HepG2 (cell line): ENCODE data around the gene SLC26A4. TPM values are rescaled to one million over a fixed set of nuclear protein-coding genes. Genes with fewer than 3 reads are reported as not detected.

ENCODE experiments used
- CBFB ChIP-seq: sonication (generic); formaldehyde crosslinking; IDR thresholded peaks from 2 replicates; pipeline ENCODE4 v1.4.0; 2020; ENCODE audit warnings: missing genetic modification reagents
- HMG20B ChIP-seq: conservative IDR thresholded peaks from 2 replicates; pipeline ENCODE4 v1.6.1; 2016; ENCODE audit warnings: missing genetic modification reagents, missing compliant biosample characterization
- HOXA7 ChIP-seq: sonication (generic); formaldehyde crosslinking; IDR thresholded peaks from 2 replicates; pipeline ENCODE4 v1.8.1; 2022; ENCODE audit warnings: mild to moderate bottlenecking, missing genetic modification reagents, moderate library complexity
- ISX ChIP-seq: sonication (generic); formaldehyde crosslinking; conservative IDR thresholded peaks from 2 replicates; pipeline ENCODE4 v1.5.0; 2020; ENCODE audit warnings: missing genetic modification reagents
- KLF6 ChIP-seq: IDR thresholded peaks from 2 replicates; pipeline ENCODE4 v1.8.0; 2016; ENCODE audit warnings: missing biosample characterization, missing genetic modification reagents
- MYNN ChIP-seq: sonication (generic); formaldehyde crosslinking; IDR thresholded peaks from 2 replicates; pipeline ENCODE4 v1.4.0; 2020; ENCODE audit warnings: mild to moderate bottlenecking, low read depth, missing genetic modification reagents
- NAIF1 ChIP-seq: sonication (generic); formaldehyde crosslinking; IDR thresholded peaks from 2 replicates; pipeline ENCODE4 v1.5.0; 2020; ENCODE audit warnings: mild to moderate bottlenecking, missing genetic modification reagents, borderline replicate concordance
- NCOA5 ChIP-seq: sonication (generic); formaldehyde crosslinking; IDR thresholded peaks from 2 replicates; pipeline ENCODE4 v1.4.0; 2020; ENCODE audit warnings: missing genetic modification reagents
- PAF1 ChIP-seq: IDR thresholded peaks from 2 replicates; pipeline ENCODE4 v1.6.1; 2016; ENCODE audit warnings: missing genetic modification reagents, missing compliant biosample characterization
- PRPF4 ChIP-seq: fragments of 200-400 bp; formaldehyde crosslinking; IDR thresholded peaks from 2 replicates; pipeline ENCODE4 v1.6.1; 2016; ENCODE audit warnings: low read length, low read depth; ENCODE audit not compliant: poor library complexity, severe bottlenecking
- RFXAP ChIP-seq: sonication (generic); formaldehyde crosslinking; IDR thresholded peaks from 2 replicates; pipeline ENCODE4 v1.4.0; 2020; ENCODE audit warnings: missing genetic modification reagents, borderline replicate concordance
- SCMH1 ChIP-seq: sonication (generic); formaldehyde crosslinking; IDR thresholded peaks from 2 replicates; pipeline ENCODE4 v1.9.0; 2021; ENCODE audit warnings: missing genetic modification reagents, mild to moderate bottlenecking, borderline replicate concordance
- ZBTB7B ChIP-seq: sonication (generic); formaldehyde crosslinking; IDR thresholded peaks from 2 replicates; pipeline ENCODE4 v1.4.0; 2020; ENCODE audit warnings: missing genetic modification reagents
- ZNF558 ChIP-seq: sonication (generic); formaldehyde crosslinking; IDR thresholded peaks from 2 replicates; pipeline ENCODE4 v1.9.0; 2022; ENCODE audit warnings: mild to moderate bottlenecking, missing genetic modification reagents, borderline replicate concordance
- ZNF589 ChIP-seq: sonication (generic); formaldehyde crosslinking; conservative IDR thresholded peaks from 2 replicates; pipeline ENCODE4 v1.8.0; 2022; ENCODE audit warnings: mild to moderate bottlenecking, moderate library complexity, missing genetic modification reagents
- ZNF614 ChIP-seq: IDR thresholded peaks from 2 replicates; pipeline ENCODE4 v1.6.1; 2018; ENCODE audit warnings: missing biosample characterization, missing genetic modification reagents, inconsistent platforms, borderline replicate concordance
- ZNF737 ChIP-seq: sonication (generic); formaldehyde crosslinking; IDR thresholded peaks from 2 replicates; pipeline ENCODE4 v1.5.0; 2020; ENCODE audit warnings: missing genetic modification reagents, mild to moderate bottlenecking, borderline replicate concordance
- ZNF839 ChIP-seq: sonication (generic); formaldehyde crosslinking; IDR thresholded peaks from 2 replicates; pipeline ENCODE4 v1.4.0; 2020; ENCODE audit warnings: missing genetic modification reagents, mild to moderate bottlenecking, borderline replicate concordance
- ZSCAN21 ChIP-seq: sonication (generic); formaldehyde crosslinking; IDR thresholded peaks from 2 replicates; pipeline ENCODE4 v1.8.0; 2022; ENCODE audit warnings: mild to moderate bottlenecking, missing genetic modification reagents, moderate library complexity, borderline replicate concordance
- polyA plus RNA-seq, 8 experiments: library from polyadenylated mRNA; depleted of rRNA in 3 of 8; stranded (reverse) in 7 of 8; unstranded in 1 of 8; fragments of >200 nt; fragmentation: Illumina TruSeq in 4 of 8; extraction: Trizol in 4 of 8; gene quantifications; 2 replicates each; pipeline versions ENCODE4 v1.2.1 to v1.2.3, GENCODE V29; 2011 to 2016; ENCODE audit warnings: low read depth in 4 of 8, missing spikeins in 1 of 8, mixed read lengths in 1 of 8; ENCODE audit not compliant: insufficient read depth in 1 of 8
- total RNA-seq, 5 experiments: library from RNA; depleted of rRNA; stranded (reverse); fragments of >200 nt; fragmentation: Illumina TruSeq; extraction: Trizol; gene quantifications; 2 replicates each; pipeline ENCODE4 v1.2.3, GENCODE V29; 2016; ENCODE audit warnings: low read depth in 1 of 5
- TF ChIP-seq, protein P1 (sequence below), 2 experiments: IDR thresholded peaks; 2 replicates each; pipeline ENCODE4 v1.6.1; 2011 to 2012; ENCODE audit warnings: low read length in 2 of 2, borderline replicate concordance in 1 of 2, low read depth in 1 of 2, mild to moderate bottlenecking in 1 of 2, moderate library complexity in 1 of 2
- TF ChIP-seq, protein P2 (sequence below): IDR thresholded peaks from 2 replicates; pipeline ENCODE4 v1.6.1; 2016; ENCODE audit warnings: low read depth, borderline replicate concordance
- TF ChIP-seq, protein P3 (sequence below): sonication (generic); formaldehyde crosslinking; IDR thresholded peaks from 2 replicates; pipeline ENCODE4 v1.5.0; 2020; ENCODE audit warnings: mild to moderate bottlenecking, missing genetic modification reagents

The SLC26A4 gene
- total and polyA plus RNA-seq, 2 of the 13 experiments (the other 11 are each of a cell fraction or from before 2014, with no cell fraction given) = 0.08 to 0.11 TPM

DNA sequence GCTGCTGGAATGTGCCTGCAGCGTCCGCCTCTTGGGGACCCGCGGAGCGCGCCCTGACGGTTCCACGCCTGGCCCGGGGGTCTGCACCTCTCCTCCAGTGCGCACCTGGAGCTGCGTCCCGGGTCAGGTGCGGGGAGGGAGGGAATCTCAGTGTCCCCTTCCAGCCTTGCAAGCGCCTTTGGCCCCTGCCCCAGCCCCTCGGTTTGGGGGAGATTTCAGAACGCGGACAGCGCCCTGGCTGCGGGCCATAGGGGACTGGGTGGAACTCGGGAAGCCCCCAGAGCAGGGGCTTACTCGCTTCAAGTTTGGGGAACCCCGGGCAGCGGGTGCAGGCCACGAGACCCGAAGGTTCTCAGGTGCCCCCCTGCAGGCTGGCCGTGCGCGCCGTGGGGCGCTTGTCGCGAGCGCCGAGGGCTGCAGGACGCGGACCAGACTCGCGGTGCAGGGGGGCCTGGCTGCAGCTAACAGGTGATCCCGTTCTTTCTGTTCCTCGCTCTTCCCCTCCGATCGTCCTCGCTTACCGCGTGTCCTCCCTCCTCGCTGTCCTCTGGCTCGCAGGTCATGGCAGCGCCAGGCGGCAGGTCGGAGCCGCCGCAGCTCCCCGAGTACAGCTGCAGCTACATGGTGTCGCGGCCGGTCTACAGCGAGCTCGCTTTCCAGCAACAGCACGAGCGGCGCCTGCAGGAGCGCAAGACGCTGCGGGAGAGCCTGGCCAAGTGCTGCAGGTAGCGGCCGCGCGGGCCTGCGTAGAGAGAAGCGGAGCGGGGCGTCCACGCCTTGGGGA is 645 bp downstream of the SLC26A4 start (continued):
- TF ChIP-seq, protein P1, sequence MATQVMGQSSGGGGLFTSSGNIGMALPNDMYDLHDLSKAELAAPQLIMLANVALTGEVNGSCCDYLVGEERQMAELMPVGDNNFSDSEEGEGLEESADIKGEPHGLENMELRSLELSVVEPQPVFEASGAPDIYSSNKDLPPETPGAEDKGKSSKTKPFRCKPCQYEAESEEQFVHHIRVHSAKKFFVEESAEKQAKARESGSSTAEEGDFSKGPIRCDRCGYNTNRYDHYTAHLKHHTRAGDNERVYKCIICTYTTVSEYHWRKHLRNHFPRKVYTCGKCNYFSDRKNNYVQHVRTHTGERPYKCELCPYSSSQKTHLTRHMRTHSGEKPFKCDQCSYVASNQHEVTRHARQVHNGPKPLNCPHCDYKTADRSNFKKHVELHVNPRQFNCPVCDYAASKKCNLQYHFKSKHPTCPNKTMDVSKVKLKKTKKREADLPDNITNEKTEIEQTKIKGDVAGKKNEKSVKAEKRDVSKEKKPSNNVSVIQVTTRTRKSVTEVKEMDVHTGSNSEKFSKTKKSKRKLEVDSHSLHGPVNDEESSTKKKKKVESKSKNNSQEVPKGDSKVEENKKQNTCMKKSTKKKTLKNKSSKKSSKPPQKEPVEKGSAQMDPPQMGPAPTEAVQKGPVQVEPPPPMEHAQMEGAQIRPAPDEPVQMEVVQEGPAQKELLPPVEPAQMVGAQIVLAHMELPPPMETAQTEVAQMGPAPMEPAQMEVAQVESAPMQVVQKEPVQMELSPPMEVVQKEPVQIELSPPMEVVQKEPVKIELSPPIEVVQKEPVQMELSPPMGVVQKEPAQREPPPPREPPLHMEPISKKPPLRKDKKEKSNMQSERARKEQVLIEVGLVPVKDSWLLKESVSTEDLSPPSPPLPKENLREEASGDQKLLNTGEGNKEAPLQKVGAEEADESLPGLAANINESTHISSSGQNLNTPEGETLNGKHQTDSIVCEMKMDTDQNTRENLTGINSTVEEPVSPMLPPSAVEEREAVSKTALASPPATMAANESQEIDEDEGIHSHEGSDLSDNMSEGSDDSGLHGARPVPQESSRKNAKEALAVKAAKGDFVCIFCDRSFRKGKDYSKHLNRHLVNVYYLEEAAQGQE (IDR thresholded peaks at IDR 0.05; ENCODE audit: borderline replicate concordance in 1 of 2, low read depth in 1 of 2, low read length in 2 of 2) = peak; percentile 42 to 90
- TF ChIP-seq ZNF589 = no peak
- no peak for TF ChIP-seq RFXAP (CRISPR knock-in tag)
- TF ChIP-seq HOXA7 = no peak
- no peak for TF ChIP-seq ISX (CRISPR knock-in tag)
- no peak for TF ChIP-seq NCOA5 (CRISPR knock-in tag)
- no peak for TF ChIP-seq MYNN (CRISPR knock-in tag)
- TF ChIP-seq ZSCAN21 = no peak
- TF ChIP-seq ZNF558 (CRISPR knock-in tag) = no peak
- TF ChIP-seq KLF6 (CRISPR knock-in tag) = no peak
- no peak for TF ChIP-seq SCMH1 (CRISPR knock-in tag)
- TF ChIP-seq, protein P2, sequence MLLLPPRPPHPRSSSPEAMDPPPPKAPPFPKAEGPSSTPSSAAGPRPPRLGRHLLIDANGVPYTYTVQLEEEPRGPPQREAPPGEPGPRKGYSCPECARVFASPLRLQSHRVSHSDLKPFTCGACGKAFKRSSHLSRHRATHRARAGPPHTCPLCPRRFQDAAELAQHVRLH (CRISPR knock-in tag) = no peak
- peak; percentile 45; the same call in 1 of the 2 replicates for TF ChIP-seq ZBTB7B
- no peak for TF ChIP-seq HMG20B (CRISPR knock-in tag)
- no peak for TF ChIP-seq NAIF1 (CRISPR knock-in tag)
- no peak for TF ChIP-seq ZNF737 (CRISPR knock-in tag)
- no peak for TF ChIP-seq CBFB (CRISPR knock-in tag)
- TF ChIP-seq ZNF614 = no peak
- no peak for TF ChIP-seq ZNF839 (CRISPR knock-in tag)
- TF ChIP-seq, protein P3, sequence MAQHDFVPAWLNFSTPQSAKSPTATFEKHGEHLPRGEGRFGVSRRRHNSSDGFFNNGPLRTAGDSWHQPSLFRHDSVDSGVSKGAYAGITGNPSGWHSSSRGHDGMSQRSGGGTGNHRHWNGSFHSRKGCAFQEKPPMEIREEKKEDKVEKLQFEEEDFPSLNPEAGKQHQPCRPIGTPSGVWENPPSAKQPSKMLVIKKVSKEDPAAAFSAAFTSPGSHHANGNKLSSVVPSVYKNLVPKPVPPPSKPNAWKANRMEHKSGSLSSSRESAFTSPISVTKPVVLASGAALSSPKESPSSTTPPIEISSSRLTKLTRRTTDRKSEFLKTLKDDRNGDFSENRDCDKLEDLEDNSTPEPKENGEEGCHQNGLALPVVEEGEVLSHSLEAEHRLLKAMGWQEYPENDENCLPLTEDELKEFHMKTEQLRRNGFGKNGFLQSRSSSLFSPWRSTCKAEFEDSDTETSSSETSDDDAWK (CRISPR knock-in tag) = no peak
- no peak for TF ChIP-seq PAF1 (CRISPR knock-in tag)
- no peak for TF ChIP-seq PRPF4
